ENCODE results near the gene MUC6.

MUC6 gene

DNA sequence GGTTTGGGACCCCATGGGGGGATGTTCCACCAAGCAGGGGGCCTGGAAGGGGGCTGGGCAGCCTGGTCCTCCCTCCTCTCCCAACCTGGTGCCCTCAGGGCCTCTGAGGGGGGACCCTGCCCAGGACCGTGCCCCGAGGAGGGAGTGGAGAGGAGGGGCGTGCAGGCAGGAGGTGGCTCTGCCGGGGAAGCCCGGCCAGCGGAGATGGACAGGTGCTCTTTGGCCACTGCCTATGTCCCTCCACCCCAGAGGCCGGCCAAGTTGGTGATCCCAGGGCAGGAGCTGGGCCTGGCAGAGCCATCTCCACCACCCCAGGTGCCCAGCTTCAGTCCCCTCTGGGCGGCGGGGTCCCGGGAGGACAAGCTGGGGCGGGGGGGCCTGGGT is 40.5 kb upstream of the MUC6 start:
- H3K4me3 ChIP-seq (ENCODE audit: low read depth in 1 of 2, low read length in 1 of 2): no peak overlapping the region
- H3K27ac ChIP-seq: no peak overlapping the region
- H3K36me3 ChIP-seq: no peaks in the 10 kb centered on the region
- H3K27me3 ChIP-seq: no peaks in the 10 kb centered on the region
- no peaks in the 10 kb centered on the region for H3K9me3 ChIP-seq
- peaks cover 0 to 5% of the 10 kb centered on the region in 2 experiments for H3K4me1 ChIP-seq (ENCODE audit: control insufficient read depth in 1 of 2, insufficient read depth in 1 of 2, low read depth in 1 of 2, low read length in 1 of 2)
- TF ChIP-seq, protein P1, sequence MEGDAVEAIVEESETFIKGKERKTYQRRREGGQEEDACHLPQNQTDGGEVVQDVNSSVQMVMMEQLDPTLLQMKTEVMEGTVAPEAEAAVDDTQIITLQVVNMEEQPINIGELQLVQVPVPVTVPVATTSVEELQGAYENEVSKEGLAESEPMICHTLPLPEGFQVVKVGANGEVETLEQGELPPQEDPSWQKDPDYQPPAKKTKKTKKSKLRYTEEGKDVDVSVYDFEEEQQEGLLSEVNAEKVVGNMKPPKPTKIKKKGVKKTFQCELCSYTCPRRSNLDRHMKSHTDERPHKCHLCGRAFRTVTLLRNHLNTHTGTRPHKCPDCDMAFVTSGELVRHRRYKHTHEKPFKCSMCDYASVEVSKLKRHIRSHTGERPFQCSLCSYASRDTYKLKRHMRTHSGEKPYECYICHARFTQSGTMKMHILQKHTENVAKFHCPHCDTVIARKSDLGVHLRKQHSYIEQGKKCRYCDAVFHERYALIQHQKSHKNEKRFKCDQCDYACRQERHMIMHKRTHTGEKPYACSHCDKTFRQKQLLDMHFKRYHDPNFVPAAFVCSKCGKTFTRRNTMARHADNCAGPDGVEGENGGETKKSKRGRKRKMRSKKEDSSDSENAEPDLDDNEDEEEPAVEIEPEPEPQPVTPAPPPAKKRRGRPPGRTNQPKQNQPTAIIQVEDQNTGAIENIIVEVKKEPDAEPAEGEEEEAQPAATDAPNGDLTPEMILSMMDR (IDR thresholded peaks at IDR 0.05): no peak

DNA sequence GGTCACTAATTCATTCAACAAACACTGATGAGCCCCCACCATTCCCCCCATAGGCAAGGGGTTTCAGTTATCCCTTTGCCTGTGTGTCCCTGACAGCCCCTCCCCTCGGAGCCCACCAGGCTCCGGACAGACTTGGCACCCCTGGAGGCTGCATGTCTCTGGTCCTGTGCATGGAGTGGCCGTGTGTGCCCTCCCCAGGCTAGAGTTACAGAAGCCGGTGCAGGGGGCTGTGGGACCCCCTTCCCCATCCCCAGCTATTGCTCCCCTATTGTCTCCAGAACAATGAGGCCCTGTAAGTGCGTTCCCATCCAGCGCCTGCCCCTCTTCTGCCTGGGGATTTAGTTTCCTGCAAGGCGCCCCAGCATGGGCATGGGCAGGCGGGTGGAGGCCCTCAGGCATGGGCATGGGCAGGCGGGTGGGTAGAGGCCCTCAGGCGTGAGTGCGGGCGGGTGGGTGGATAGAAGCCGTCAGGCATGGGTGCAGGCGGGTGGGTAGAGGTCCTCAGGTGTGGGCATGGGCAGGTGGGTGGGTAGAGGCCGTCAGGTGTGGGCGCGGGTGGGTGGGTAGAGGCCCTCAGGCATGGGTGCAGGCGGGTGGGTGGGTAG is 39.6 kb upstream of the MUC6 start:
- Histone ChIP-seq H3K27ac (no peak overlapping the region), H3K4me1 (ENCODE audit: control insufficient read depth in 1 of 2, insufficient read depth in 1 of 2, low read depth in 1 of 2, low read length in 1 of 2) (peaks cover 0 to 5% of the 10 kb centered on the region in 2 experiments), H3K27me3 (no peaks in the 10 kb centered on the region), H3K4me3 (ENCODE audit: low read depth in 1 of 2, low read length in 1 of 2) (no peak overlapping the region), H3K36me3 (no peaks in the 10 kb centered on the region), H3K9me3 (no peaks in the 10 kb centered on the region)
- TF ChIP-seq, protein P1 (IDR thresholded peaks at IDR 0.05): no peak

DNA sequence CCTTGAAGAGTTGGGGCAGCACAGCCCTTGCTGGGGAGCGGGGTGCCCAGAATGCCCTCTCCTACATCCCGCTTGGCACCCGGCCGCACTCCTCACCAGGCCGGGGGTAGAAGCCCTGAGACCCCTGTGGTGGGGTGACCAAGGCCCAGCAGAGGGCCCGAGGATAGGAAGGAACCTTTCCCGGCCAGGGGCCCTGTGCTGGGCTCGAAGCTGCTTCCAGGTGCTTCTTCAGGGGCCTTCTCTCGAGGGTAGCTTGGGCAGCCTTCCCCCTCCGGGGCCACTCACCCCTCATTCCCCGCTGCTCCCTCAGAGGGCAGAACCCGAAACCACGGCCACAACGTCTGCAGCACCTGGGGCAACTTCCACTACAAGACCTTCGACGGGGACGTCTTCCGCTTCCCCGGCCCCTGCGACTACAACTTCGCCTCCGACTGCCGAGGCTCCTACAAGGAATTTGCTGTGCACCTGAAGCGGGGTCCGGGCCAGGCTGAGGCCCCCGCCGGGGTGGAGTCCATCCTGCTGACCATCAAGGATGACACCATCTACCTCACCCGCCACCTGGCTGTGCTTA is 38.9 kb upstream of the MUC6 start:
- Histone ChIP-seq H3K36me3 (no peaks in the 10 kb centered on the region), H3K4me3 (ENCODE audit: low read depth in 1 of 2, low read length in 1 of 2) (no peak overlapping the region), H3K27ac (no peak overlapping the region), H3K27me3 (no peaks in the 10 kb centered on the region), H3K9me3 (no peaks in the 10 kb centered on the region), H3K4me1 (ENCODE audit: control insufficient read depth in 1 of 2, insufficient read depth in 1 of 2, low read depth in 1 of 2, low read length in 1 of 2) (peaks cover 0 to 5% of the 10 kb centered on the region in 2 experiments)
- TF ChIP-seq, protein P1 (IDR thresholded peaks at IDR 0.05): no peak

DNA sequence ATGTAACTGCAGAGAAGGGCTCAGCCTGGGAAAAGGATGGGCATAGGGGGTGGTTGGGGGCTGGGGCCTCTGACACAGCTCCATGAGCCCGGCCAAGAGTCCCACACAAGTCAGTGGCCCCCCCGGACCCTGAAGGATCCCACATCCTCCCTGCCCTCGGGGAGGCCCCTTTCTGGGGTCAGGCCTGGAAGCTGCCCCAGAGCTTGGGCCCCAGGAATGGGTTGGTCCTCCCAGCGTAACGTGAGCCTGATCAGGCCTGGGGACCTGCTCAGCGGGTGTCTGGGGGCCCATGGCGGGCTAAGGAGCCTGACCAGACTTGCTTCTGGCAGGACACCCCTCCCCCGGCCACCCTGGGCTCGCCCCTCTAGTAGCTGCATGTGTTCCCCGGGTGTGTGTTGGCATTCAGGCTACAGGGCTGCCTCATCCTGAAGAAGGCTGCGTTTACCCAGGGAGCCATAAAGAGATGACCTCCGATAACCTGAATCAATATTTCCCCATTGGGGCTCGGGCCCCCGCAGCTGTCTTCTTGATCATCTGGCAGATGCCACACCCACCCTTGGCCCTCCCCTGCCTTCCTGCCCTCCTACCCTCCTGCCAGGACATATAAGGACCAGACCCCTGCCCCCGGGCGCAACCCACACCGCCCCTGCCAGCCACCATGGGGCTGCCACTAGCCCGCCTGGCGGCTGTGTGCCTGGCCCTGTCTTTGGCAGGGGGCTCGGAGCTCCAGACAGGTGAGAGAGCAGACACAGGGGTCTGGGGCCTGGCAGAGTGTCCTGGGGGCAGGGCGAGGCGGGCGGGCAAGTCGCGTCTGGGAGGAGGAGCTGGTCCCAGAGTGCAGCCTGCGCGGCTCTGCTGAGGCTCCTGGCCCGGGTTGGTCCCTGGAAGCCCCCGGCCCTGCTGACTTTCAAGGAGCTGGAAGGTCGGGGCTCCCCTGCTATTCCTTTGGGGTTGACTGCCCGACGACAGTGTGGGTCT is 38.0 kb upstream of the MUC6 start, which contains the start of gene MUC2:
Gene MUC2 (plus strand): TSS at position 631 of the 978 bp plus-strand sequence.
- Histone ChIP-seq H3K27me3 (no peaks in the 10 kb centered on the region), H3K9me3 (no peaks in the 10 kb centered on the region), H3K27ac (no peak within 1 kb of the TSS), H3K4me1 (ENCODE audit: control insufficient read depth in 1 of 2, insufficient read depth in 1 of 2, low read depth in 1 of 2, low read length in 1 of 2) (peaks cover 0 to 5% of the 10 kb centered on the region in 2 experiments), H3K36me3 (no peaks in the 10 kb centered on the region), H3K4me3 (ENCODE audit: low read depth in 1 of 2, low read length in 1 of 2) (no peak within 1 kb of the TSS)
- TF ChIP-seq, protein P1 (IDR thresholded peaks at IDR 0.05): no peak

DNA sequence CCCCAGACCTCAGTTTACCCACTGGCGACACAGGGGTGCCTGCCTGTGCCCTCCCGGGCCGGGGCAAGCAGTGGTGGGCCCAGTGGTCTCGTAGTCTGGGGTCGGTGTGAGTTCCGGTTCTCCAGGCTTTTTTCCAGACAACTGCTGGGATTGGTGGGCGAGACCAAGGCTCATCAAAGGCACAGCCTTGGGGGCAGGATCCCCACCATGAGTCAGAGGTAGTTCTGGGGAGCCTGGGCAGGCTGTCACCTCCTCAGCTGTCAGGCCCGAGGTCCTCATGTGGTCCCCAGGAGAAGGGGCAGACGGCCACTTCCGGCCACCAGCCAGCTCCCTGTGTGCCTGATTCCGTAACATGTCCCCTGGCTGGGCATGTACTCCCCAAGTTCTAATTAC is 37.3 kb upstream of the MUC6 start:
- no peak overlapping the region for H3K27ac ChIP-seq
- peaks cover 0 to 5% of the 10 kb centered on the region in 2 experiments for H3K4me1 ChIP-seq (ENCODE audit: control insufficient read depth in 1 of 2, insufficient read depth in 1 of 2, low read depth in 1 of 2, low read length in 1 of 2)
- TF ChIP-seq, protein P1 (IDR thresholded peaks at IDR 0.05): no peak
- H3K36me3 ChIP-seq: no peaks in the 10 kb centered on the region
- H3K4me3 ChIP-seq (ENCODE audit: low read depth in 1 of 2, low read length in 1 of 2): no peak overlapping the region
- H3K9me3 ChIP-seq: no peaks in the 10 kb centered on the region
- H3K27me3 ChIP-seq: no peaks in the 10 kb centered on the region
